ENCODE measurements around the gene CFTR.
"Not testable (repeated sequence)": the region's sequence is repeated elsewhere in the genome, so short reads cannot be mapped to it uniquely, and the experiment has no call there.

Gene CFTR

DNA sequence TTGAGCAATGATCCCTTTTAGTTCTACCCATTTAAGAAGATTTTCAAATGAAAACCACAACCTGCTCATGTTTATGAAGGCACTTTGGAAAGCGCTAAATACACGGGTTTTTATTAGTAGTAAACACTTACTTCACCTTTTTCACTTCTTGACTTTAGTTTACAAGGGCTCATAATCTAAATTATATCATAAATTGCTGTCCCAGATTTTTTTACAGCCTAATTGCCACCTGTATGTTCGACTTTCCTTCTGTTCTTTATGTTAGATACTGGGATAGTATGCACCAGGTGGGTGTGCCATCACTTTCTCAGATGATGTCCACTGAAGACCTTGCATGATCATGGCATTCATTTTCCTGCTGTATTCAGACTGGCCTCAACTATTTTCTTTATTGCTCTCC, 22.5 kb downstream of the CFTR start:
- DNase-seq (ENCODE audit: low spot score), result no peak

- no peak for DNase-seq (ENCODE audit: low spot score)
Measured at GRCh38 chr7:117505238-117505637, 25.4 kb downstream of the CFTR start.

DNA sequence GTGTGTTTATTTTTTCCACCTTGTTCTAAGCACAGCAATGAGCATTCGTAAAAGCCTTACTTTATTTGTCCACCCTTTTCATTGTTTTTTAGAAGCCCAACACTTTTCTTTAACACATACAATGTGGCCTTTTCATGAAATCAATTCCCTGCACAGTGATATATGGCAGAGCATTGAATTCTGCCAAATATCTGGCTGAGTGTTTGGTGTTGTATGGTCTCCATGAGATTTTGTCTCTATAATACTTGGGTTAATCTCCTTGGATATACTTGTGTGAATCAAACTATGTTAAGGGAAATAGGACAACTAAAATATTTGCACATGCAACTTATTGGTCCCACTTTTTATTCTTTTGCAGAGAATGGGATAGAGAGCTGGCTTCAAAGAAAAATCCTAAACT, 28.9 kb downstream of the CFTR start:
- DNase-seq (ENCODE audit: low spot score), result no peak

DNA sequence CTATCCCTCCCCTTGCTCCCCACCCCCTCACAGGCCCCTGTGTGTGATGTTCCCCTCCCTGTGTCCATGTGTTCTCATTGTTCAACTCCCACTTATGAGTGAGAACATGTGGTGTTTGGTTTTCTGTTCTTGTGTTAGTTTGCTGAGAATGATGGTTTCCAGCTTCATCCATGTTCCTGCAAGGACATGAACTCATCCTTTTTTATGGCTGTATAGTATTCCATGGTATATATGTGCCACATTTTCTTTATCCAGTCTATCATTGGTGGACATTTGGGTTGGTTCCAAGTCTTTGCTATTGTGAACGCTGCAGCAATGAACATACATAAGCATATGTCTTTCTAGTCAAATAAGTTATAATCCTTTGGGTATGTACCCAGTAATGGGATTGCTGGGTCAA, 37.4 kb downstream of the CFTR start:
- DNase-seq (ENCODE audit: low spot score), result not testable (repeated sequence)

DNA sequence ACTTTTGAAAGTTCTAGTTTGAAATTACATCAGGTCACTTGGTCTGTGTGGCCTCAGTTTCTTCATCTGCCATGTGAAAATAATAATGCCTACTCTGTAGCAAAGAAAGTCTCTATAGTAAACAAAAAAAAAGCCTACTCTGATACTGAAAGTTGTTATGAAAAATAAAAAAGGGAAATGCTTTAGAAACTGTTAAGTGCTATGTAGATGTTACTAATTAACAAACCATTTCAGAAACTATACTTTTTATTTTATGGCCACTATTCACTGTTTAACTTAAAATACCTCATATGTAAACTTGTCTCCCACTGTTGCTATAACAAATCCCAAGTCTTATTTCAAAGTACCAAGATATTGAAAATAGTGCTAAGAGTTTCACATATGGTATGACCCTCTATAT, 50.6 kb downstream of the CFTR start:
- DNase-seq (ENCODE audit: low spot score), result no peak

DNA sequence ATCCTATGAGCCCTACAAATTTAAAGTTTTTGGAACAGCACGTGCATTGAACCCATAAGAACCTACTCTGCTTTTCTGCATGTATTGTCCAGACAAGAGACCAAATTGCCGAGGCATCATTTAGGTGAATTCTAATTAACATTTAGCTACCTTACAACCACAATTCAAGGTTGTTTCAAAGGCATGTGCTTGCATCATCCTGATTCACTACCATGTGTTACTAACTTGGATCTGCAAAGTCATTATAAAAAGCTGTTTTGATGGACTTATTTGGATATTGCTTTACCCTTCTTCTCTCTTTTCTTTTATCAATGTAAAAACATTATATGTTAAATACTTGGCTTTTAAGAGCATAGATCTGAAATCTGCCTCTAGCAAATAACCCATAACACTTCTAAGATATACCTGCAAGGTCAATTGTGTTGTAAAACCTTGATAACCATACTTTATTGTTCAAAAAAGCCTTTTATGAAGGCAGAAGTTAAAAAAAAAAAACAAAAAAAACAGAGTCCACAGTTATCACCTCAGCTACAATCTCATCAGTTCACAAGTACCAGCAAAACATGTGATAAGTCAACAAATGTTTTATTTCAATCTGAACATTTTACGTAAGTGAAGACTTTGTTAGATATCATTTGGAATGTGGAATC, 51.9 kb downstream of the CFTR start:
- DNase-seq (ENCODE audit: low spot score), result no peak

DNA sequence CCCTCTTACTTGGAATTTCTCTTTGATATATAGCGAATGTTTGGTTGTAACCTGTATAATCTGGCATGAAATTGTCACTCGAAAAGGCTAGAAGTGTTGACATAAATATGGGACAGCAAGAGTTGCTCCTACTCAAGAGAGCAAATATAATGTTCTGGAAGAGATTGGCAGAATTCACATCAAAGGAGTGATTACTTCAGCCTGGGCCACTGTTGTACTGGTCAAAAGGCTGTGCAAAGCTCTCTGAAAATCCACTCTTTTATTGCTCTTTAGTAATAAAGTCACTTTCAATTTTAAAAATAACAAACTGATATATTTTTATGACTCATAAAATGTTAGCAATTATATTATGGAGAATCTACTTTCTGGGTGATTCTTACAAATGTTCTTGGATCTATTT, 58.2 kb downstream of the CFTR start:
- no peak for DNase-seq (ENCODE audit: low spot score)

GRCh38 chr7:117544061-117544460, 64.2 kb downstream of the CFTR start:
- DNase-seq (ENCODE audit: low spot score), result no peak

GRCh38 chr7:117548035-117548434, 68.2 kb downstream of the CFTR start:
- DNase-seq (ENCODE audit: low spot score), result no peak

- no peak for DNase-seq (ENCODE audit: low spot score)
Measured at GRCh38 chr7:117550625-117551024, 70.8 kb downstream of the CFTR start.

DNA sequence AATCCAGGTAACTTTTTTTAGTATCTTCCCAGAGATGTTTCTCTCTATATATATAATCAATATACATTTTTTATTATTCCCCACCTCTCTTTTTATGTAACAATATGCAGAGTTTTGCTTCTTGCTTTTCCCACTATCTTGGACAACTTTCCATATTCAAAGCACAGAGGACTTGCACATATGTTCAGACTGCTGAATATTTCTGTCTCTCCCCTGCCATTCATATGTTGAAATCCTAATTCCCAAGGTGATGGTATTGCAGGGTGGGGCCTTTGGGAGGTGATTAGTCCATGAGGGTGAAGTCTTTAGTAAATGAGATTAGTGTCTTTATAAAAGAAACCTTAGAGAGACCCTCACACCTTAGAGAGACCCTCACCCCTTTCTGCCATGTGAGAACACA, 72.8 kb downstream of the CFTR start:
- no peak for DNase-seq (ENCODE audit: low spot score)

DNA sequence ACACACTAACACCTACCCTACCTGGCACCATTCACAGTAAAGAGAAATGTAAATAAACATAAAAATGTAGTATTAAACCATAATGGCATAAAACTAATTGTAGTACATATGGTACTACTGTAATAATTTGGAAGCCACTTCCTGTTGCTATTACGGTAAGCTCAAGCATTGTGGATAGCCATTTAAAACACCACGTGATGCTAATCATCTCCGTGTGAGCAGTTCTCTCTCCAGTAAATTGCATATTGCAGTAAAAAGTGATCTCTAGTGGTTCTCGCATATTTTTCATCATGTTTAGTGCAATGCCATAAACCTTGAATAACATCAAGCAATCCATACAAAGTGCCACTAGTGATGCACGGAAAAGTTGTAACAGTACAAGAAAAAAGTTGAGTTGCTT, 75.4 kb downstream of the CFTR start:
- no peak for DNase-seq (ENCODE audit: low spot score)

GRCh38 chr7:117559391-117559790, 79.6 kb downstream of the CFTR start:
- no peak for DNase-seq (ENCODE audit: low spot score)

DNA sequence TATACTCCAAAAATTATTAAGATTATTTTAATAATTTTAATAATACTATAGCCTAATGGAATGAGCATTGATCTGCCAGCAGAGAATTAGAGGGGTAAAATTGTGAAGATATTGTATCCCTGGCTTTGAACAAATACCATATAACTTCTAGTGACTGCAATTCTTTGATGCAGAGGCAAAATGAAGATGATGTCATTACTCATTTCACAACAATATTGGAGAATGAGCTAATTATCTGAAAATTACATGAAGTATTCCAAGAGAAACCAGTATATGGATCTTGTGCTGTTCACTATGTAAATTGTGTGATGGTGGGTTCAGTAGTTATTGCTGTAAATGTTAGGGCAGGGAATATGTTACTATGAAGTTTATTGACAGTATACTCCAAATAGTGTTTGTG, 80.2 kb downstream of the CFTR start:
- DNase-seq (ENCODE audit: low spot score), result no peak

GRCh38 chr7:117562759-117563158, 82.9 kb downstream of the CFTR start:
- DNase-seq (ENCODE audit: low spot score), result no peak

DNA sequence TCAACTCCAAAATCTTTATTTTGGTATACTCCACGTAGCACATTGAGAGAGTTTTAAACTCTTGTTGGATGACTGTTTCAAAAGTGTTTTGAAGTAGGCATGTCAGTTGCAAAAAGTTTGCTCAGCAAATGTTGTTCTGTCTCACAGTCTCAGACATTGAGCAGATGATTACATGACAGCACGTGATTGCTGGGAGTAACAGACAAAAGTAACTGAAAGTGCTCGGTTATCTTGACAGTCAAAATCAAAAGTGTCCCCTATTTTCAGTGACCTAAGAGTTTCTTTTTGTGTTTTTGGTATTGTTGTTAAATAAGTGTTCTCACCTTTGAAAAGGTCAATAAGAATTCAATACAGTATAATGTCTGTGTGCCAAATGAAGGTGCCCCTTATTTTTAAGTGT, 84.3 kb downstream of the CFTR start:
- no peak for DNase-seq (ENCODE audit: low spot score)

GRCh38 chr7:117564627-117565026, 84.8 kb downstream of the CFTR start:
- no peak for DNase-seq (ENCODE audit: low spot score)

DNA sequence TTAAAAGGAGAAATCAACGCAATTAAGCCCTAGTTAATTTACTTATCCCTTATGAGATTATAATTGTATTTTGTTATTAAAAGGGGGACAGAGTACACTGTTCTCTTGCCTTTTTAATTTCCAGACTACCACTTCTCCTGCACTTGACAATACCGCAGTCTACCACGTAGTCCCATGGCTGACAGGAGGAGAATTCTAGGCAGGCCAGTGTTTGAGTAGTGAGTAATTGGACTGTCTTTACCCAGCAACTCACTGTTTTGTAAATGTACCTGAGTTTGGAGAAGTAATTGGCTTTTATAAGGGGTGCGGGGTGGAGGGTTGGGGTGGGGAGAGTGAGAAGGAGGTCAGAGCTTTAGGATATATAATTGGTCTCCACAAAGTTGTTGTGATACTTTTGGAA, 85.4 kb downstream of the CFTR start:
- no peak for DNase-seq (ENCODE audit: low spot score)

DNA sequence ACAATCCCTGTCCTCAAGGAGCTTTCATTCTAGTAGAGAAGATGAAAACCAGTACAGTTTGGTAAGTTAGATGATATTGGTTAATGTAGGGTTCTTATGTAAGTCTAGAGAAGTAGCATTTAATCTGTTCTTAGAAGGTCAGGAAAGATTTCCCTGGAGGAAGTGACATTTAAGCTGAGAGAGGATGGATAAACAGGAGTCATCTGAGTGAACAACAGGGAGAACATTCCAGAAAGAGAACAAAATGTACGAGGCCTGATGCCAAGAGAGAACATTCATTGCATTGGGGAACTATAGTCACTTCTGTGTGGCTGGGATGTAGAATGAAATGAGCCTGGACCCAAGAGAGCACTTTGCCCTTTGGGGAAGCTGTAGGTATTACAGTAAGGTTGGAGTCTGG, 88.0 kb downstream of the CFTR start:
- DNase-seq (ENCODE audit: low spot score), result no peak

DNA sequence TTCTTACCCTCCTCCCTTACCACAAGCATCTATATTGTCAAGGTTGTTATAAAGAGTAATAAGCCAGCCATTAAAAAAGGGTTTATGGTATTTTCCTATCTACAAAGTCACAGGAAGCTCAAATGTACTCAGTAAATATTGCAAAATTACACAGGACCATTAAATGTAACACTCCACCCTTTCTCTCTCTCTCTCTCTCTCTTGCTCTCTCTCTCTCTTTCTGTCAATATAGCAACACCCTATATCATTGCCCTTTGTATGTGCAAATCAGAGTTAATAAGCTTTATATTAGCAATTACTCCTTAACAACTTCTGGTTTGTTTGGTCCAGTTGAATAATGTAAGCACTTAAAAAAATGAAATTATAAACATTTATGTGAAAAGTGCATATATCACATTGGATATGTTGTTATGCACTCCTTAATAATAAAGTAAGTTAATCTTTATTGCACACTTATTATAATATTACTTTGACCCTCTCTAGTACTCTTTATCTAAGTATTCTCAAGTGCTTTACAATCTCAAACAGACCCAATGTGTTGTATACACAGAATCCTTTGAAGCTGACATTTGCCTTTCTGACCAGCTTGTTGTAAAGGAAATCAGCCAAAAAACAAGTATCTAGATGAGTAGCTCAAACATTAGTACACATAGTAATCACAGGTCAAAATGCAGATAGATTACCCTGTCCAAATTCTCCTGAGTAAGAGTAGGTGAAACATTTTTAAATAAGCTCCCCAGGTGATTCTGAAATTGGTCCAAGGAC, 93.2 kb downstream of the CFTR start:
- DNase-seq (ENCODE audit: low spot score), result no peak

GRCh38 chr7:117581424-117581823, 101.6 kb downstream of the CFTR start:
- DNase-seq (ENCODE audit: low spot score), result no peak

- DNase-seq (ENCODE audit: low spot score), result no peak
Measured at GRCh38 chr7:117582219-117582704, 102.4 kb downstream of the CFTR start.

DNA sequence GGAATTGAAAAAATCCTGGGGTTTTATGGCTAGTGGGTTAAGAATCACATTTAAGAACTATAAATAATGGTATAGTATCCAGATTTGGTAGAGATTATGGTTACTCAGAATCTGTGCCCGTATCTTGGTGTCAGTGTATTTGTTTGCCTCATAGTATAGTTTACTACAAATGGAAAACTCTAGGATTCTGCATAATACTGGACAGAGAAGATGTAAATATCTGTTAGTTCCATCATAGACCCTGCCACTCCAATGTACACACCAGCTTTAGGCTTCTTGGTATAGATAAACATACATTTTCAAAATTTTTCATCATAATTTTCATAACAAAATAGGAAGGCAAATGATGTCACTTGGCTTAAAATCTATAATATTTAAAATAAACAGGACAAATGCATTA, 108.1 kb downstream of the CFTR start:
- DNase-seq (ENCODE audit: low spot score), result no peak

DNA sequence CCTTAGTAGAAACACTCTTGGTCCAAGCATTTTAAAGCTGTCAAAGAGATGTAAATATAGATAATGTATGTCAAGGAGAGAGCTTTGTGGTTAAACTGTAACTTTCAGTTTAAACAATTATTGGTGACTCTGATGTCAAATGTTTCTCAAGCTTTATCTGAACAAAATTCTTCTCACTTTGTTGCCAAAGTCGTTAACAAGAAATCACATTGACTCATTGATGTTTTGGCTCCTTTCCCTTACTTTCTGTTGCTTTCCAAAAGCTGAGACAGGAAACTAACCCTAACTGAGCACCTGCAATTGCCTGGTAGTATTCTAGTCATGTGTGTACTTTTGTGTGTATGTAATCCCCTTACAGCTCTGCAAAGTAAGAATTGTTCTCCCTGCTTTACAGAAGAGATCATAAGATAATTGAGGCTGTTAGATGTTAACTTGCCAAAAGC, 108.5 kb downstream of the CFTR start:
- no peak for DNase-seq (ENCODE audit: low spot score)

Measured in CD4-positive, alpha-beta T cell treated with Interleukin-6 at 100 ng/mL for 8 hours (primary cell).